ENCODE data around the gene DHDH. TPM values are rescaled to one million over a fixed set of nuclear protein-coding genes. Genes with fewer than 3 reads are reported as not detected.
A peak's percentile ranks its signal among the peaks of the same experiment; 100 is the strongest.

Gene DHDH
- total RNA-seq, 6 experiments from 2014 or later: 0.29 TPM; not detected in 5

GRCh38 chr19:48962029-48962848, 28.7 kb downstream of the DHDH start:
- Histone ChIP-seq H3K27me3 (no peaks in the 10 kb centered on the region), H3K36me3 (peaks cover 0 to 18% (median 1%) of the 10 kb centered on the region in 4 donors), H3K27ac (peak overlapping the region; percentile 97 to 99 (median 98)), H3K4me1 (peaks cover 0 to 19% (median 0%) of the 10 kb centered on the region in 4 donors), H3K4me3 (peak overlapping the region in 2 of 3 donors; percentile 44 to 87), H3K9me3 (no peaks in the 10 kb centered on the region)
- TF ChIP-seq, protein P1, sequence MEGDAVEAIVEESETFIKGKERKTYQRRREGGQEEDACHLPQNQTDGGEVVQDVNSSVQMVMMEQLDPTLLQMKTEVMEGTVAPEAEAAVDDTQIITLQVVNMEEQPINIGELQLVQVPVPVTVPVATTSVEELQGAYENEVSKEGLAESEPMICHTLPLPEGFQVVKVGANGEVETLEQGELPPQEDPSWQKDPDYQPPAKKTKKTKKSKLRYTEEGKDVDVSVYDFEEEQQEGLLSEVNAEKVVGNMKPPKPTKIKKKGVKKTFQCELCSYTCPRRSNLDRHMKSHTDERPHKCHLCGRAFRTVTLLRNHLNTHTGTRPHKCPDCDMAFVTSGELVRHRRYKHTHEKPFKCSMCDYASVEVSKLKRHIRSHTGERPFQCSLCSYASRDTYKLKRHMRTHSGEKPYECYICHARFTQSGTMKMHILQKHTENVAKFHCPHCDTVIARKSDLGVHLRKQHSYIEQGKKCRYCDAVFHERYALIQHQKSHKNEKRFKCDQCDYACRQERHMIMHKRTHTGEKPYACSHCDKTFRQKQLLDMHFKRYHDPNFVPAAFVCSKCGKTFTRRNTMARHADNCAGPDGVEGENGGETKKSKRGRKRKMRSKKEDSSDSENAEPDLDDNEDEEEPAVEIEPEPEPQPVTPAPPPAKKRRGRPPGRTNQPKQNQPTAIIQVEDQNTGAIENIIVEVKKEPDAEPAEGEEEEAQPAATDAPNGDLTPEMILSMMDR (IDR thresholded peaks at IDR 0.05): no peak
- peak; percentile 83 for TF ChIP-seq POLR2A (IDR thresholded peaks at IDR 0.05)
- intact Hi-C loops (cut with DNase I): loop anchor here in 1 of 2 donors (10.0 kb wide), 1 partner anchor 57 kb away; the partner anchor contains the start of gene NUCB1
- ATAC-seq (peak; percentile 35 to 63 (median 50)), DNase-seq (peak; percentile 91 to 94 (median 91))
- WGBS (ENCODE audit: insufficient coverage, low coverage, low lambda C conversion rate, missing lambda C conversion rate): 39% methylated on average over 15 of the region's 22 CpGs

GRCh38 chr19:48962849-48963165, 29.3 kb downstream of the DHDH start:
- Histone ChIP-seq H3K9me3 (no peaks in the 10 kb centered on the region), H3K4me1 (peaks cover 0 to 19% (median 0%) of the 10 kb centered on the region in 4 donors), H3K36me3 (peaks cover 0 to 18% (median 1%) of the 10 kb centered on the region in 4 donors), H3K4me3 (peak overlapping the region in 2 of 3 donors; percentile 44 to 87), H3K27ac (peak overlapping the region; percentile 97 to 99 (median 98)), H3K27me3 (no peaks in the 10 kb centered on the region)
- intact Hi-C loops (cut with DNase I): loop anchor here in 1 of 2 donors (10.0 kb wide), 1 partner anchor 58 kb away; the partner anchor contains the start of gene NUCB1
- no peak for TF ChIP-seq POLR2A (IDR thresholded peaks at IDR 0.05)
- TF ChIP-seq, protein P1 (IDR thresholded peaks at IDR 0.05): no peak
- ATAC-seq: no peak
- DNase-seq: no peak
- 11% methylated on average over 6 of the region's 7 CpGs for WGBS (ENCODE audit: insufficient coverage, low coverage, low lambda C conversion rate, missing lambda C conversion rate)

DNA sequence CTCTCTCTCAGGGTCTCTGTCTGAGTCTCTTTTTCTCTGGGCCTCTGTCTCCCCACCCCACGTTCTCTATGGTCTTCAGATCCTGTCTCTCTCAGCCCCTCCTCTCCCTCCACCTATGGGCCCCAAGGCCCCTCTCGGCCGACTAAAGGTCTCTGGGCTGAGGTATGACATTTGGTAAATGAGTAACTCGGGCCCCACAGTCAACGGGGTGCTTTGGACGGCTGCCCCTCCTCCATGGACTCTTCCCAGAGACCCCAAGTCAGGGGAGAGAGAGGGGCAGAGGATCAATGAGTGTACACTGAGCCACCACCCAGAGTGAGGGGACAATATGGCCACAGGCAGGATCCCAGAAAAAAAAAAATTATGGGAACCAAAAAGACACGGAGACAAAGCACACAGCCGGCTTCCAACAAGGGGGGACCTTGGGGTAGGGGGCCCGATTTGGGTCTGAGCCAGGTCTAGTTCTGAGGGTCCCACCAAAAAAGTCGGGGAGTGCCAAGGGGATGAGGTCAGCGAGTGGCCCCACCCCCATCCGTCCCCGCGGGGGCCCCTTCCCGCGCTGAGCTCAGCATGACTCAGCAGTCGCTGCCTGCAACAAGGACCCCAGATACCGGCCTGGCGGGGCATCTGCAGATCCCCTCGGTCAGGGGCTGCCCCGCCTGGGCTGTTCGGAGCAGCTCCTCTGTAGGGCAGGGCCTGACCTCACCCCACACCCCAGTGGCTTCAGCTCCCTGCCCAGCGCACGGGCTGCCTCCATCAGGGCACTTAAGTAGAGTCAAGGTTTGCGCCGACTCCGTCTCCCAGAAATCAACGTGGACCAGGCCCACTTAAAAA, 30.1 kb downstream of the DHDH start:
- Histone ChIP-seq H3K36me3 (peaks cover 0 to 18% (median 1%) of the 10 kb centered on the region in 4 donors), H3K27ac (peak overlapping the region; percentile 97 to 99 (median 98)), H3K4me3 (peak overlapping the region; percentile 32 to 97 (median 87)), H3K27me3 (no peaks in the 10 kb centered on the region), H3K4me1 (peaks cover 0 to 20% (median 0%) of the 10 kb centered on the region in 4 donors), H3K9me3 (no peaks in the 10 kb centered on the region)
- peak; percentile 26 to 54 (median 42) for ATAC-seq
- peak; percentile 89 to 93 (median 92) for DNase-seq
- intact Hi-C loops (cut with DNase I): loop anchor here in 1 of 2 donors (10.0 kb wide), 1 partner anchor 59 kb away; the partner anchor contains the start of gene NUCB1
- TF ChIP-seq POLR2A (IDR thresholded peaks at IDR 0.05): peak; percentile 70
- TF ChIP-seq, protein P1 (IDR thresholded peaks at IDR 0.05): no peak
- WGBS (ENCODE audit: insufficient coverage, low coverage, low lambda C conversion rate, missing lambda C conversion rate): 9% methylated on average over 15 of the region's 28 CpGs
